ENCODE data around the gene TBC1D24. TPM values are rescaled to one million over a fixed set of nuclear protein-coding genes. Genes with fewer than 3 reads are reported as not detected.

Gene TBC1D24
- total and polyA plus RNA-seq, 9 of the 15 experiments (the other 6 are each of a cell fraction or from before 2014, with no cell fraction given), result 1.7 to 22.6 (median 7.2) TPM

- TF ChIP-seq RERE (CRISPR knock-in tag; IDR thresholded peaks at IDR 0.05; ENCODE audit: borderline replicate concordance), result 0 out of 2 replicates have a peak, but pooled peaks have one; percentile 76
- peak; percentile 49; the same call in 1 of the 2 replicates for TF ChIP-seq ZC3H4 (CRISPR knock-in tag; IDR thresholded peaks at IDR 0.05; ENCODE audit: borderline replicate concordance)
- peak; percentile 66; the same call in 1 of the 2 replicates for TF ChIP-seq ZEB2 (IDR thresholded peaks at IDR 0.05)
- TF ChIP-seq NONO (IDR thresholded peaks at IDR 0.05; ENCODE audit: low read depth in 2 of 2, low read length in 1 of 2), result no peak
- no peak for TF ChIP-seq MCM7 (IDR thresholded peaks at IDR 0.05)
- no peak for TF ChIP-seq XRCC5 (IDR thresholded peaks at IDR 0.05; ENCODE audit: low read depth, low read length)
- no peak for TF ChIP-seq SP2 (IDR thresholded peaks at IDR 0.05; ENCODE audit: extremely low read depth, low read depth, low read length, poor library complexity, severe bottlenecking)
- no peak for TF ChIP-seq STAG1 (CRISPR knock-in tag; IDR thresholded peaks at IDR 0.05; ENCODE audit: borderline replicate concordance)
- no peak for TF ChIP-seq SMARCC2 (IDR thresholded peaks at IDR 0.05; ENCODE audit: low read depth)
- peak; percentile 29; the same call in 1 of the 2 replicates for TF ChIP-seq TFAP4 (CRISPR knock-in tag; IDR thresholded peaks at IDR 0.05; ENCODE audit: borderline replicate concordance)
- no peak for TF ChIP-seq EZH2 (IDR thresholded peaks at IDR 0.05; ENCODE audit: borderline replicate concordance, low read depth, low read length)
- no peak for TF ChIP-seq SNAPC5 (CRISPR knock-in tag; IDR thresholded peaks at IDR 0.05)
- no peak for TF ChIP-seq SETDB1 (IDR thresholded peaks at IDR 0.05; ENCODE audit: low read length)
- no peak for TF ChIP-seq TEAD2 (tag; IDR thresholded peaks at IDR 0.05)
- TF ChIP-seq CBFA2T2 (conservative IDR thresholded peaks at IDR 0.05), result no peak
- no peak for TF ChIP-seq ZNF224 (CRISPR knock-in tag; IDR thresholded peaks at IDR 0.05)
- no peak for TF ChIP-seq MCM5 (IDR thresholded peaks at IDR 0.05; ENCODE audit: low read depth)
- TF ChIP-seq CREB5 (CRISPR knock-in tag; IDR thresholded peaks at IDR 0.05), result no peak
- no peak for TF ChIP-seq CEBPG (CRISPR knock-in tag; IDR thresholded peaks at IDR 0.05)
- no peak for TF ChIP-seq CEBPG (tag; conservative IDR thresholded peaks at IDR 0.05 in 1 of 2, IDR thresholded peaks at IDR 0.05 in 1 of 2)
Observed at GRCh38 chr16:2532494-2533141, 57.7 kb downstream of the TBC1D24 start (continued).
